K562 (cell line): Measurements from ENCODE around the gene UNC5C. TPM values are rescaled to one million over a fixed set of nuclear protein-coding genes. Genes with fewer than 3 reads are reported as not detected.

Experiments used
- CREB5 ChIP-seq: fragments of 250-450 bp; sonication (Bioruptor Pico); IDR thresholded peaks from 2 replicates; pipeline ENCODE4 v1.5.0; 2020; ENCODE audit warnings: mild to moderate bottlenecking
- NKRF ChIP-seq: fragments of 450-650 bp; IDR thresholded peaks from 2 replicates; pipeline ENCODE4 v1.6.1; 2016; ENCODE audit warnings: borderline replicate concordance
- PML ChIP-seq: IDR thresholded peaks from 2 replicates; pipeline ENCODE4 v1.6.1; 2012; ENCODE audit warnings: low read length, inconsistent platforms
- TRIM28 ChIP-seq: fragments of 450-650 bp; IDR thresholded peaks from 2 replicates; pipeline ENCODE4 v1.6.1; 2017
- U2AF1 ChIP-seq: fragments of 200-400 bp; formaldehyde crosslinking; optimal IDR thresholded peaks from 2 replicates; pipeline ENCODE3; 2017; ENCODE audit warnings: mild to moderate bottlenecking, low read depth, low read length, moderate library complexity
- ZNF224 ChIP-seq: sonication (generic); formaldehyde crosslinking; IDR thresholded peaks from 2 replicates; pipeline ENCODE4 v1.8.0; 2022; ENCODE audit warnings: mild to moderate bottlenecking, missing genetic modification reagents
- ZNF740 ChIP-seq, 3 experiments: fragments of 200-800 bp in 1 of 3; sonication (Bioruptor generic) in 1 of 3; sonication (generic) in 1 of 3; formaldehyde crosslinking in 1 of 3; IDR thresholded peaks; 2 replicates each; pipeline versions ENCODE4 v1.6.1 to v1.8.0; 2016 to 2022; ENCODE audit warnings: mild to moderate bottlenecking in 2 of 3, missing compliant biosample characterization in 2 of 3, missing genetic modification characterization in 2 of 3, missing genetic modification reagents in 1 of 3
- ZNF766 ChIP-seq: fragments of 200-800 bp; sonication (Bioruptor generic); conservative IDR thresholded peaks from 2 replicates; pipeline ENCODE4 v1.6.1; 2016; ENCODE audit warnings: missing genetic modification characterization, missing compliant biosample characterization
- polyA plus RNA-seq, 8 experiments: library from polyadenylated mRNA; depleted of rRNA in 4 of 8; stranded (reverse) in 5 of 8; unstranded in 3 of 8; fragments of >200 nt; fragmentation: Nextera tagmentation in 2 of 8; fragmentation: Illumina TruSeq in 1 of 8; extraction: Ambion mirVana in 2 of 8; extraction: Trizol in 1 of 8; gene quantifications; 2 replicates each; pipeline versions ENCODE4 v1.2.1 to v1.2.3, GENCODE V29; 2011 to 2014; ENCODE audit warnings: inconsistent platforms in 1 of 8, missing spikeins in 1 of 8
- total RNA-seq, 7 experiments: library from RNA; depleted of rRNA in 6 of 7; stranded (reverse); fragments of >200 nt in 6 of 7; fragmentation: Illumina TruSeq in 2 of 7; extraction: Trizol in 2 of 7; gene quantifications; 2 replicates each; pipeline versions ENCODE4 v1.2.1 to v1.2.3, GENCODE V29; 2011 to 2021; ENCODE audit warnings: low replicate concordance in 1 of 7

UNC5C gene
- total and polyA plus RNA-seq, 9 of the 15 experiments (the other 6 are each of a cell fraction or from before 2014, with no cell fraction given), result under 0.01 to 0.10 (median 0.03) TPM; not detected in 1

GRCh38 chr4:95284655-95285054 lies 264.1 kb downstream of the UNC5C start (continued):
- TF ChIP-seq CREB5 (CRISPR knock-in tag) (no peak), PML (no peak), ZNF766 (CRISPR knock-in tag) (no peak), U2AF1 (no peak), ZNF224 (CRISPR knock-in tag) (no peak), NKRF (no peak), TRIM28 (no peak), ZNF740 (CRISPR knock-in tag; IDR thresholded peaks at IDR 0.05) (no peak), ZNF740 (tag; IDR thresholded peaks at IDR 0.05) (no peak)
- TF ChIP-seq, all 486 proteins: peak for 0
